Activated effector memory CD4-positive, alpha-beta T cell treated with Interleukin-2 at 50 U/mL for 16 hours (primary cell): ENCODE results near the gene RCAN1.
"Not testable (repeated sequence)": the region's sequence is repeated elsewhere in the genome, so short reads cannot be mapped to it uniquely, and the experiment has no call there.

Source experiments
- DNase-seq: peaks from one replicate; pipeline ENCODE4 v3.0.0-alpha.2; 2020

The RCAN1 gene

GRCh38 chr21:34511787-34512455 lies 103.0 kb downstream of the RCAN1 start, which contains the start of gene KCNE1:
Gene KCNE1, minus strand, starts transcription at chr21:34512210. Its CDS starts 62,576 bp downstream, at chr21:34449634.
- DNase-seq = no peak

DNA sequence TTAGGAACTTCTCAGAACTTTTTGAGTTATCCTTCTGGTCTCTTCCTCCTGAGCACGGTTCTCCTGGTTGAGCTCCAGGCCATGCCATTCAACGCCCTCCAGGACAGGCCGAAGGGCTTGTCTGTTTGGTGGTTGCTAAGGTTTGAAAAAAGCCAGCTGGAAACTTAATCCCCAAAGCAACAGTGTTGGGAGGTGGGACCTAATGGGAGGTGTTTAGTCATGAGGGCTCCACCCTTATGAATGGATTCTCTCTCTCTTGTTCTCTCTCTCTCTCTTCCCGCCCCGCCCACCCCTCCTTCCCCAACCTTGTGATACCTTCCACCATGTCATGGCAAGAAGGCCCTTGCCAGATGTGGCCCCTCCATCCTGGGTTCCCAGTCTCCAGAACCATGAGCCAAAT lies 103.7 kb downstream of the RCAN1 start:
- DNase-seq = no peak

DNA sequence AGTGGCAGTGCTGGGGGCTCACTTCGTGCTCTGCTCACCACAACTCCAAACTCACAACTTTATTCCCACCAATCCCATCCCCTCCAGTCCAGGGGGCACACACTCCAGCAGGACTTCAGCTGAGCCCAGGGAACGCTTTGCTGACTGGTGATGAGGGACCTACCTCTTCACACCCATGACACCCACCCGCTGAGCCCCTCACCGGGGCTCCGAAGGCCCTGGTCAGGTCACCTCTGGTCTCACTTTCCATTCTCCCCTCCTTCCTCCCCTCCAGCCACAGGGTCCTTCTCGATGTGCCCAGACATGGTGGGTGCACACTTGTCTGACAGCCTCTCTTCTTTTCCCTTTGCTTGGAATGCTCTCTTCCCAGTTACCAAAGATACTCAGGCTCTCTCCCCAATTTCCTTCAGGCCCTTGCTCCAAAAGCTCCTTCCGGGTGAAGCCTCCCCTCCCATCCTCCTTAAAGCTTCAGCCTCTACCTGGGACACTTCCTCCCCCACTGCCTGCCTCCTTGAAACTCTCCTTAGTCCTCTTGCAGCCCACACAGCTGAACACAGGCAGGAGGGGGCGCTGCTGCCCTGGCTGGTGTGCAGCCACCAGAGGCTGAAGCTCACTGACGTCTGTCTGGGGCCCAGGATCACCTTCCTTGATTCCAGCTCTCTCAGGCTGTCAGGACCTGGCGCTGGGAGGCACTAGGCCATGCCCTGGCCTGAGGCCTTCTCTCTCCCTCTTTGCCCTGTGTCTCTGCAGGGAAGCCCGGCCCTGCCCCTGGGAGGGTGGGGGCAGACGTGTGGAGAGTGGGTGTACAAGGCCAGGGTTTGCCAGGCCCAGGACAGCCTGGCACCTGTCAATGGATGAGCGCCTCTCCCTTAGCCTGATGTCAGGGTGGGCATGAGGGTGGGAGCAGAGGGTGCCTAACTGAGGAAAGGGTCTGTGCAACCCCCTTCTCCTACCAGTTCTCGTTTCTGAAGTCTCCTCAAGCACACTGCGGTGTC lies 104.5 kb downstream of the RCAN1 start:
- no peak for DNase-seq

GRCh38 chr21:34509151-34509550 lies 105.8 kb downstream of the RCAN1 start:
- DNase-seq = no peak

DNA sequence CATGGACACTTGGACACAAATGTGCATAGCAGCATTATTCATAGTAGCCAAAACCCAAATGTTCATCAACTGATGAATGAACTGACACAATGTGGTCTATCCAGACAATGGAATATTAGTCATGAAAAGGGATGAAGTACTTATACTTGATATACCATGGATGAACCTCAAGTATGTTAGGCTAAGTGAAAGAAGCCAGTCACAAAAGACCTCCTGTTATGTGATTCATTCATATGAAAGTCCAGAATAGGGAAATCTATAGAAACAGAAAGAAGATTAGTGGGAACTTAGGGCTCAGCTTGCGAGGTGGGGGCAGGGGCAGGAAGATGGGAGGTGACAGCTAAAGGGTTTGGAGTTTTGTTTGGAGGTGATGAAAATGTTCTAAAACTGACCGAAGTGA lies 110.3 kb downstream of the RCAN1 start:
- no peak for DNase-seq

DNA sequence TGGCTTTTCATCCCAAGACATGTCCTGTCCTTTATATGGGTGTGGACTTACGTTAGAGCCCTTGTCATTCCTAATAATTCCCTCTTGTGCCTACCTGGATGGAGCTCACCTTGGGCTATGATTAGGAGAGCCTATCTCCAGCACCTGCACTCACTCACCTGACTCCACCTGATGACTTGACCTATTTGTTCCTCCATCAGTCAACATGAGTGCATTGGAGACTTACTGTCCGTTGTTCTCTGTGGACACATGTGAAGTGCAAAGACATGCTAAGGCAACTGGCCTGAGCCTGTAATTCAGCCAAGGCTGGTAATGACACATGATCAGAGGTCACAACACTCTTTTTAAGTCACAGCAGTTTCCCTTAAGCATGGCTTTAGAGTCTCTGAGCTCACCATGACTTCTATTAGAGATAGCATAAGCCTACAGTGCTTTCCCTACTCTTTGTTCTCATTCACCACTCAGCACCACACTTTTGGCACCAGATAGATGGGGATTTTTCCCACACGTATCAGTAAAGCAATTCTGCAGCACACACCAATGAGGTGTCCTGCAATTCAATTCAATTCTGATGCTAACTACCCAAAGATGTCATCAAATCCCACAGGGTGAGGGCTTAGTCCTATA lies 112.3 kb downstream of the RCAN1 start:
- no peak for DNase-seq

DNA sequence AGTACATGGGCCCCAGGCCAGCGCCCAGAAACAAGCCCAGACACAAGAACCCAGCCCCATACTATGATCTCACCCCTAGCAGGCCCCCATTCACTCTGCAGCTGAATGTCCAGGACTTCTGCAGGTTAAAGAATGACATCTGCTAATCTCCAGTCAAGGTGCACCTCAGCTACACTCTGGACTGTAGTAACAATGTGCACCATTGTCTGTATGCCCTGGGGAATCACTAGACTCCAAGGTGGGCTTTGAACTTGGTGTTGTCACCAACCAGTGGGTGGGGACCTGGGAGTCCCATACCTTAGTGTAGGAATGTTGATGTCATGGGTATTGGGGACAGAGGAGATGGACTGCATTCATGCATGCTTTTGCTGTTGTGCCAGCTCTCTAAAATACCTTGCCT lies 113.2 kb downstream of the RCAN1 start:
- DNase-seq = no peak

GRCh38 chr21:34500191-34500590 lies 114.7 kb downstream of the RCAN1 start:
- no peak for DNase-seq

- no peak for DNase-seq
Measured at GRCh38 chr21:34499116-34499515, 115.8 kb downstream of the RCAN1 start.

- DNase-seq = no peak
Measured at GRCh38 chr21:34498623-34499022, 116.3 kb downstream of the RCAN1 start.

- not testable (repeated sequence) for DNase-seq
Measured at GRCh38 chr21:34483854-34484253, 131.1 kb downstream of the RCAN1 start.

GRCh38 chr21:34483435-34483834 lies 131.5 kb downstream of the RCAN1 start:
- DNase-seq = not testable (repeated sequence)

- not testable (repeated sequence) for DNase-seq
Measured at GRCh38 chr21:34467333-34467732, 147.6 kb downstream of the RCAN1 start.
